ENCODE data around the gene INPP4B.

GRCh38 chr4:142161086-142161485 is 685.0 kb downstream of the INPP4B start:
- TF ChIP-seq EZH2phosphoT487 (IDR thresholded peaks at IDR 0.05; ENCODE audit: insufficient read depth, low read depth) (no peak), EZH2 (IDR thresholded peaks at IDR 0.05; ENCODE audit: insufficient read depth, poor library complexity, severe bottlenecking) (no peak)

All from GM23248 (cell line).